ENCODE data around the gene ADAMTS4. TPM values are rescaled to one million over a fixed set of nuclear protein-coding genes. Genes with fewer than 3 reads are reported as not detected.
A peak's percentile ranks its signal among the peaks of the same experiment; 100 is the strongest.

The ADAMTS4 gene
- polyA plus RNA-seq, 6 donors from 2014 or later, result 0.03 TPM; not detected in 5

DNA sequence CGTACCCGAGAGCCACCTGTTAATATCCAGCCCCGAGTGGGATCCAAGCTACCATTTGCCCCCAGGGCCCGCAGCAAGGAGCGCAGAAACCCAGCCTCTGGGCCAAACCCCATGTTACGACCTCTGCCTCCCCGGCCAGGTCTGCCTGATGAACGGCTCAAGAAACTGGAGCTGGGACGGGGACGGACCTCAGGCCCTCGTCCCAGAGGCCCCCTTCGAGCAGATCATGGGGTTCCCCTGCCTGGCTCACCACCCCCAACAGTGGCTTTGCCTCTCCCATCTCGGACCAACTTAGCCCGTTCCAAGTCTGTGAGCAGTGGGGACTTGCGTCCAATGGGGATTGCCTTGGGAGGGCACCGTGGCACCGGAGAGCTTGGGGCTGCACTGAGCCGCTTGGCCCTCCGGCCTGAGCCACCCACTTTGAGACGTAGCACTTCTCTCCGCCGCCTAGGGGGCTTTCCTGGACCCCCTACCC, 38.1 kb downstream of the ADAMTS4 start:
- H3K27me3 Mint-ChIP-seq, result no peaks in the 10 kb centered on the region
- ATAC-seq (ENCODE audit: low read depth in 2 of 2) (no peak), DNase-seq (no peak)
- peak overlapping the region; percentile 65 to 99 (median 96) for H3K4me3 Mint-ChIP-seq
- no peaks in the 10 kb centered on the region for H3K9me3 Mint-ChIP-seq
- H3K36me3 Mint-ChIP-seq, result peaks cover 0 to 21% of the 10 kb centered on the region in 2 donors
- H3K4me1 Mint-ChIP-seq, result peaks cover 53 to 69% (median 66%) of the 10 kb centered on the region in 3 donors
- H3K27ac Mint-ChIP-seq, result peak overlapping the region in 2 of 6 donors; percentile 34 to 56

DNA sequence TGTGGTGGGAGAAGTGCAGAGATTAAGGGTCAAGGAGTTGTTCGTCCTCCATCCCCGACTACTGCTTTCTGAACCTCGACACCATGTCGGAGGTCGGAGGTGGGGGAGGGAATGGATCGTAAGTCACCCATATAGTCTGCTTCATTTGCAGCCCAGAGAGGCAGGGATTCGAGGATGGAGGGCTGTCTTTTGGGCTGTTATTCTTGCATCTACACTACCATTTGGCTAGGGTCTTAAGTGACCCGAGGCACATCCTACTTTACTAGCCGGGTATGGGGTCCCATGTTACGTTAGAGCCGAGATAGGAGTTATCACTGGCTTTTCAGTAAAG, 39.0 kb downstream of the ADAMTS4 start:
- Mint-ChIP-seq H3K4me1 (peaks cover 59 to 69% (median 67%) of the 10 kb centered on the region in 3 donors), H3K4me3 (peak overlapping the region; percentile 91 to 99 (median 96)), H3K36me3 (peaks cover 0 to 27% of the 10 kb centered on the region in 2 donors), H3K9me3 (no peaks in the 10 kb centered on the region), H3K27me3 (no peaks in the 10 kb centered on the region), H3K27ac (peak overlapping the region in 4 of 6 donors; percentile 39 to 94 (median 44))
- ATAC-seq (ENCODE audit: low read depth in 2 of 2) (no peak), DNase-seq (no peak)

DNA sequence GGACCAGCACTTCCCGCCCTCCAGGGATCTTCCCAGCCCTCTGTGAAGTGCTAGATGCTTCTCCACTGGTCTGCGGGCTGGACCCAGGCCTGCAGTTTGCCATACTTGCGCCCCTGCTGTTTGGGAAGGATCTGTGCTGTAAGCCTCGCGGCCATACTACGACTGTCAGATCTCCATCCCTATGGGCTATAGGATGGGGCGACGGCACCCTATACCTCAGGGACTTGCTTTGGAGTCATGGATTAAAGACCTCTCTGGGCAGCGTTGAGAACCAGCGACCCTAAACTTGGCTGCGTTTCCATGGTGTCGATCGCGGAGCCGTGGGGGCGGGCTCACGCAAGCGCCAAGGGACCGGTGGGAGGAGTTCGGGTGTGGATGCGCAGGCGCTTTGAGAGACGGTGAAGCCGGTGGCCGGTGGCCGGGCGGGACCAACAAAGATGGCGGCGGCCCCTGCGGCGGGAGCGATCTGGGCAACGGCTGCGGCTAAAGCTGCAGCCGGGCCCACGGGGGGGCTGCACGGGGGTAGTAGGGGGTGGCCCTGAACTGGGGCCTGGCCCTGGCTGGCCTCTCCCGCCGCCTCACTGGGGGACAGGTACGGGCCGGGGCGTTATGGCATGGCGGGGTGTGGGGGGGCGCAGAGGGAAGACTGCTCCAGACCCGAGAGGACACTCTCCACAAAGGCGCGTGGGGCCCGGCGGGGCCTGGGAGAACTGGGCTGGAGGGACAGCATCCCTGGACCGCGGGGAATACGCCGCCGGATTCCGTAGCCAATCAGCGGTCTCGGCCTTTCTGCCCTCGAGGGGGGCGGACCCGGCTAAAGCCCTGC, 39.6 kb downstream of the ADAMTS4 start, which contains the start of gene USP21:
Gene USP21, plus strand, starts transcription at position 414 of the 826 bp plus-strand sequence. CDS start 1,141 bp downstream, outside the sequence.
- Mint-ChIP-seq H3K27me3 (no peaks in the 10 kb centered on the region), H3K36me3 (peaks cover 0 to 27% of the 10 kb centered on the region in 2 donors), H3K4me3 (peak within 1 kb of the TSS; percentile 91 to 99 (median 96)), H3K4me1 (peaks cover 61 to 72% (median 66%) of the 10 kb centered on the region in 3 donors), H3K9me3 (no peaks in the 10 kb centered on the region), H3K27ac (peak within 1 kb of the TSS; percentile 86 to 95 (median 94))
- DNase-seq, result peak; percentile 89
- peak; percentile 94 to 95 for ATAC-seq (ENCODE audit: low read depth in 2 of 2)

DNA sequence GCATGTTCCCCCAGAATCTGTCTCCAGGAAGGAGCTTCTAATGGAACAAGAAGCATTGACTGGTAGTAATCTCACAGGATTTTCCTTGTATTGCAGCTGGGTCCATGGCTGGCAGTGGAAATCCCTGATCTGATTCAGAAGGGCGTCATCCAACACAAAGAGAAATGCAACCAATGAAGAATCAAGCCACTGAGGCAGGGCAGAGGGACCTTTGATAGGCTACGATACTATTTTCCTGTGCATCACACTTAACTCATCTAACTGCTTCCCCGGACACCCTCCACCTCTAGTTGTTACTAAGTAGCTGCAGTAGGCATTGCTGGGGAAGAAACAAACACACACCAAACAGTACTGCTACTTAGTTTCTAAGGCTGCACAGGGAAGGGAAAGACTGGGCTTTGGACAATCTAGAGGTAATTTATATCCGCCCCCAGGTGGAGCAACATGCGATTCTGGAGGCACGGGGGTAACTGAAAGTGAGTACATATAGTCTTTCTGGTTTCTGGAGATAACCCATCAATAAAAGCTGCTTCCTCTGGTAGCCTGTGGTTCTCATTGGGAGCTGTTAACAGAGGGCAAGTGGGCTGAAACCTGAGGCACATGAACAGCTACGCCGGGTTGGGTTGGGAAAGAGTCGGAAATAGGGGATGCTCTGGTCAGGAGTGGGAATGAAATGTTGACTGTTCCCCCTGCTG, 40.4 kb downstream of the ADAMTS4 start:
- DNase-seq (no peak), ATAC-seq (ENCODE audit: low read depth in 2 of 2) (no peak)
- Mint-ChIP-seq H3K4me1 (peaks cover 63 to 76% (median 65%) of the 10 kb centered on the region in 3 donors), H3K9me3 (no peaks in the 10 kb centered on the region), H3K36me3 (peaks cover 5 to 24% of the 10 kb centered on the region in 2 donors), H3K27ac (peak overlapping the region in 5 of 6 donors; percentile 29 to 95 (median 94)), H3K27me3 (no peaks in the 10 kb centered on the region), H3K4me3 (peak overlapping the region; percentile 91 to 99 (median 96))

DNA sequence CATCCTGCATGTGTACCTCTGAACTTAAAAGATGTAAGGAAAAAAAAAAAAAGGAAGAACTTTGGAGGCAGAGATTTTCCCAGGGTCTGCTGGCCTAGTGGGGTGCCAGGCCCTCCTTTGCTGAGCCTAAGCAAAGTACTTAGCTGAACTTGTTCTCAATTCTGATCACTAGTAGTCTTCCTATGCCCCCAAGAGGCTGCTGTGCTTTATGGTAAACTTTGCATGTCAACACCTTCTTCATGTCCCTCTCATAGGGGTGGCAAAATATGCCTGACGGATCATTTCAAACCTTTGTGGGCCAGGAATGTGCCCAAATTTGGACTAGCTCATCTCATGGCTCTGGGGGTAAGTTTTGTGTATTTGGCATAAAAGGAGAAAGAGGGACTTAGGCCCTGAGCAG, 41.0 kb downstream of the ADAMTS4 start:
- Mint-ChIP-seq H3K27ac (peak overlapping the region in 5 of 6 donors; percentile 3 to 95 (median 59)), H3K9me3 (no peaks in the 10 kb centered on the region), H3K4me3 (peak overlapping the region; percentile 18 to 99 (median 76)), H3K27me3 (no peaks in the 10 kb centered on the region), H3K36me3 (peaks cover 5 to 18% of the 10 kb centered on the region in 2 donors), H3K4me1 (peaks cover 57 to 70% (median 59%) of the 10 kb centered on the region in 3 donors)
- no peak for ATAC-seq (ENCODE audit: low read depth in 2 of 2)
- no peak for DNase-seq

DNA sequence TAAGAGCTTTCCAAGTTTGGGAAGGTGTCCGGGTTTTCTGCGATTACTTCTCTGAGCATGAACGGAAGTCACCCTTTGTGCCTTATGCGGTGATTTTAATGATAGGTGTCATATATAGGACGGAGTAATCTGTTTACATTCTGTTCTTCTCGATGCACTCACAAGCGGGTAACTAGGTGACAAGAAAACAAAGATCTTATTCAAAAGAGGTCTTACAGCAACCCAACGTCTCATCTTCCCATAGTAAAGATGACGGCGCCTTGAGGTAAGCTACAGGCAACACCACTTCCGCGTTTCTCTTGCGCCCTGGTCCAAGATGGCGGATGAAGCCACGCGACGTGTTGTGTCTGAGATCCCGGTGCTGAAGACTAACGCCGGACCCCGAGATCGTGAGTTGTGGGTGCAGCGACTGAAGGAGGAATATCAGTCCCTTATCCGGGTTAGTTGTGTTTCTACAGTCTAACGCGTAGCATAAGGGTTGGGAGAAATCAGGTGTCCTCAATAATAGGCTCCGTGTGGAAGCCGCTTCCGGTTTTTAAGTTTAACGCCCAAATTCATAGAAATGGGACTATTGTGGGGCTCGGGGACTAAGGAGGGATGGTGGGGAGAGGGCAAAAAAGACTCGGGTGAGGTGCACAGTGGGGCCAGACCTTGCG, 45.0 kb downstream of the ADAMTS4 start, which contains the start of gene UFC1:
Gene UFC1, plus strand, starts transcription at position 297 of the 656 bp plus-strand sequence. Its CDS starts 20 bp downstream, at position 317.
- Mint-ChIP-seq H3K4me3 (peak within 1 kb of the TSS; percentile 91 to 100 (median 100)), H3K4me1 (peaks cover 24 to 29% (median 26%) of the 10 kb centered on the region in 3 donors), H3K27me3 (no peaks in the 10 kb centered on the region), H3K9me3 (no peaks in the 10 kb centered on the region), H3K27ac (peak within 1 kb of the TSS; percentile 99 to 100 (median 100)), H3K36me3 (peaks cover 5 to 8% of the 10 kb centered on the region in 2 donors)
- ATAC-seq (ENCODE audit: low read depth in 2 of 2), result peak; percentile 91 to 93
- DNase-seq, result peak; percentile 82

DNA sequence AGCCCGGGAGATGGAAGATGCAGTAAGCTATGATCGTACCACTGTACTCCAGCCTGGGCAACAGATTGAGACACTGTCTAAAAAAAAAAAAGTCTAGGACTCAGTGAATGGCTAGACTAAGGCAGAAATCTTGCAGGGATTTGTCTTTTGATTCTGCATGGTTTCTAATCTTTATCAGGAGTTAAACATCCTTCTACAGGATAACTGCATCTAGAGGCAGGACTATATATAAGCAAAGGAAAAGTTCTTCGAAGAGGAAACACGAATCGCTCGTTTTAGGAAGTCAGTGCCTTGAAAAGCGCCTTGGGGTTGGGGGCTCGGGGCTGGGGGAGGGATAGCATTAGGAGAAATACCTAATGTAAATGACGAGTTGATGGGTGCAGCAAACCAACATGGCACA, 45.7 kb downstream of the ADAMTS4 start:
- H3K27ac Mint-ChIP-seq, result peak overlapping the region; percentile 81 to 100 (median 100)
- peak overlapping the region; percentile 91 to 100 (median 100) for H3K4me3 Mint-ChIP-seq

DNA sequence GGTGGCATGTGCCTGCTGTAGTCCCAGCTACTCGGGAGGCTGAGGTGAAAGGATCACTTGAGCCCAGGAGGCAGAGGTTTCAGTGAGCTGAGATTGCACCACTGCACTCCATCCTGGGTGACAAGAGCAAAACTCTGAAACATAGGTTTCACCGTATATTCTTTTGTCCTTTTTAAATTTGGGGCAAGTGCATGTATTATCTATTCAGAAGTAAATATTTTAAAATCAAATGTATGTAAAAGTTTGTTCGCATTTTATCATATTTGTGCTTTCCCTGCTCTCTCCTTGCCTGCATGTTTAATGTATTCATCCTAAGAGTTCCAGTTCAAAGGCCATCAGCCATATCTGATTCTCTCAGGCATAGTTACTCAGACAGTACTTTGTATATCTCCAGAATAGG, 53.0 kb downstream of the ADAMTS4 start:
- H3K4me1 Mint-ChIP-seq, result no peaks in the 10 kb centered on the region
- H3K4me3 Mint-ChIP-seq, result no peak overlapping the region
- H3K27me3 Mint-ChIP-seq, result no peaks in the 10 kb centered on the region
- H3K9me3 Mint-ChIP-seq, result no peaks in the 10 kb centered on the region
- no peak for ATAC-seq (ENCODE audit: low read depth in 2 of 2)
- no peak overlapping the region for H3K27ac Mint-ChIP-seq
- no peak for DNase-seq
- H3K36me3 Mint-ChIP-seq, result no peaks in the 10 kb centered on the region

More for the DNA sequence above, 45.7 kb downstream of the ADAMTS4 start:
- Mint-ChIP-seq H3K4me1 (peaks cover 20 to 23% (median 22%) of the 10 kb centered on the region in 3 donors), H3K36me3 (peaks cover 5 to 8% of the 10 kb centered on the region in 2 donors), H3K9me3 (no peaks in the 10 kb centered on the region), H3K27me3 (no peaks in the 10 kb centered on the region)
- DNase-seq (no peak), ATAC-seq (ENCODE audit: low read depth in 2 of 2) (peak; percentile 3 to 5)

DNA sequence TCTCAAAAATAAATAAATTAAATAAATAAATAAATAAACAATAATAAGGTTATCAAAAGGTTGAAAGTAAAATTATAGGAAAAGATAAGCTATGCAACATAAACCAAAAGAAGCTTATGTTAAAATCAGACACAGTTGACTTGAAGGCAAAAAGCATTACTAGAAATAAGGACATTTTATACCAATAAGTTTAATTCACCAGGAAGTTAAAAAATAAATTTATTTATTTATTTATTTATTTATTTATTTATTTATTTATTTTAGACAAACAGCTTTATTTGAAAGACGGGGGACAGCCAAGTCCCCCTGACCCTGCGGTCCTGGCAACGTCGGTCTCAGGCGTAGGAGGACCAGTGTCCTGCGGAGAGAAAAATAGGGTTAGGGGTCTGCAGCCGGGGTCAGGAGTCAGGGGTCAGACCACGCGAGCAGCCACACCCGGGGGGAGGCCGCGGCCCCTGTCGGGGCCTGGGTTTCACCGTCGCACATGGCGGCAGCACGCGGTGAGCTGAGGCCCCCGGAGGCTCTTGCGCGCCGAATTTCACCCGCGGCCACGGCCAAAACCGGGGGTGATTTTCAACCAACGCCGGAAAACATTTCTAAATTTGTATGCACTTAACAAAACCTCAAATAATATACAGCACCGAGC, 58.0 kb downstream of the ADAMTS4 start:
- DNase-seq (no peak), ATAC-seq (ENCODE audit: low read depth in 2 of 2) (no peak)
- Mint-ChIP-seq H3K9me3 (no peaks in the 10 kb centered on the region), H3K4me1 (peaks cover 7 to 9% (median 7%) of the 10 kb centered on the region in 3 donors), H3K27ac (no peak overlapping the region), H3K4me3 (no peak overlapping the region), H3K27me3 (no peaks in the 10 kb centered on the region), H3K36me3 (no peaks in the 10 kb centered on the region)

DNA sequence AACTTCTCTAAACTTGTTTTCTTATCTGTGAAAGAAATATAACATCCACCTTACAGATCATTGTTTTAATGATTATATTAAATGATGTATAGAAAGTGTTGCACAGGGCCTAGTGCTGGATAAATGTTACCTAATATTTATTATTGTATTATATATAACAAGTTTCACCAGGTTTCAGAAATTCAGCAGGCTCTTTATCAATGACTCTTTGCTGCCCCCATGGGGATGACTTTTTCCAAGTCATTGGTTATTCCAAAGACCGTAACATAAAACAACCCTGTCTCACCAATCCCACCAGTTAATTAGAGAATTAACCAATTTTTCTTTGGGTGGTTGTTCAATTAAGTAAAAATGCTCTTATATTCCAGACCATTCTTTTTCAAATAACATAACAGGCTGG, 59.1 kb downstream of the ADAMTS4 start:
- ATAC-seq (ENCODE audit: low read depth in 2 of 2) (peak; percentile 46 to 58), DNase-seq (peak; percentile 32)
- Mint-ChIP-seq H3K27me3 (no peaks in the 10 kb centered on the region), H3K4me1 (peaks cover 11 to 18% (median 12%) of the 10 kb centered on the region in 3 donors), H3K27ac (no peak overlapping the region), H3K4me3 (no peak overlapping the region), H3K36me3 (no peaks in the 10 kb centered on the region), H3K9me3 (no peaks in the 10 kb centered on the region)

DNA sequence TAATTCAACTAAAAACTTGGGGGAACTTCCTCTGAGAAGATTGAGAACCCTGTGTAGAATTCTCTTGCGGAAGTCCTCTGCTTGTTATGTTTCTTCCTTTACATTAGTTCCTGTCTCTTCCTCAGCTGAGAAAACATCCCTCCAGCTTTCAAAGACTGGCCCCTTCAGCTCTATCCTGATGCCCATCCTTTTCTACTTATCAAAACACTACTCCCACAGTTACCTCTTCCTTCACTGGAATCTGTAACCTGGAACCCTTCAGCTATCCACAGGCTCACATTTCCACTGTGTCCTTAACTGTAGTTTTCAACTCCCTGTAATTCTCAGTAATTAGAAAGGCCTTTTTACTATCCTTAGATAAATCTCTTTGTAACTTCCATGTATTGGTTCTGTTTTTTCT, 60.4 kb downstream of the ADAMTS4 start:
- H3K4me3 Mint-ChIP-seq, result peak overlapping the region in 1 of 8 donors; percentile 70
- H3K27me3 Mint-ChIP-seq, result no peaks in the 10 kb centered on the region
- H3K36me3 Mint-ChIP-seq, result no peaks in the 10 kb centered on the region
- no peaks in the 10 kb centered on the region for H3K9me3 Mint-ChIP-seq
- ATAC-seq (ENCODE audit: low read depth in 2 of 2) (no peak), DNase-seq (no peak)
- peaks cover 11 to 25% (median 12%) of the 10 kb centered on the region in 3 donors for H3K4me1 Mint-ChIP-seq
- H3K27ac Mint-ChIP-seq, result peak overlapping the region in 3 of 6 donors; percentile 42 to 67 (median 48)

DNA sequence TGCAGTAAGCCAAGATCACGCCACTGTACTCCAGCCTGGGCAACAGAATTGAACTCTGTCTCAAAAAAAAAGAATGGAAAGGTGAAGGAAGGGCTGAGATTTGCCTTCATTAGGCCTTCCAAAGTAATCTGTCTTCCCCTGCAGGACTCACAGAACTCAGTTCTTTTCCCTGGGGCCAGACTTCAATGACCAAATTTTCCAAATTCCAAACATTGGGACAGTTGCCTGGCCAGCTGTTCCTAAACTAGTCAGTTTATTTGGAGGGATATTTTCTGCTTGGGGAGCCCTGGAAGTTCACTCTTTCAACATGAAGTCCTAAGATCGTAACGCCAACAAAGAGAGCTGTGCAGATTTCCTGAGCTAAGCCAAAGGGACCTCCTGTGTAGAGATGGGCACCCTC, 61.0 kb downstream of the ADAMTS4 start:
- ATAC-seq (ENCODE audit: low read depth in 2 of 2) (no peak), DNase-seq (no peak)
- Mint-ChIP-seq H3K4me1 (peaks cover 11 to 25% (median 12%) of the 10 kb centered on the region in 3 donors), H3K4me3 (peak overlapping the region in 1 of 8 donors; percentile 70), H3K27me3 (no peaks in the 10 kb centered on the region), H3K9me3 (no peaks in the 10 kb centered on the region), H3K36me3 (no peaks in the 10 kb centered on the region), H3K27ac (peak overlapping the region in 2 of 6 donors; percentile 48 to 67)
